ENCODE results near the gene TRAK1. TPM values are rescaled to one million over a fixed set of nuclear protein-coding genes. Genes with fewer than 3 reads are reported as not detected.

The TRAK1 gene
- total RNA-seq, 1 experiment from 2014 or later, result 41.0 TPM

- Mint-ChIP-seq H3K9me3 (peaks cover 5% of the 10 kb centered on the region; the same call in 1 of the 2 replicates), H3K36me3 (peaks cover 16% of the 10 kb centered on the region), H3K27ac (no peak overlapping the region), H3K4me3 (no peak overlapping the region), H3K4me1 (peaks cover 2% of the 10 kb centered on the region), H3K27me3 (ENCODE audit: low read depth) (no peaks in the 10 kb centered on the region; the same call in 1 of the 2 replicates)
- POLR2A ChIA-PET, result no interaction called here
- TF ChIP-seq TEAD4 (CRISPR knock-in tag; IDR thresholded peaks at IDR 0.05) (no peak), CREM (CRISPR knock-in tag; IDR thresholded peaks at IDR 0.05) (no peak), ZNF532 (CRISPR knock-in tag; IDR thresholded peaks at IDR 0.05; ENCODE audit: borderline replicate concordance) (no peak), RELA (CRISPR knock-in tag; IDR thresholded peaks at IDR 0.05; ENCODE audit: borderline replicate concordance) (no peak), NFATC4 (CRISPR knock-in tag; IDR thresholded peaks at IDR 0.05) (no peak), GRHL2 (CRISPR knock-in tag; IDR thresholded peaks at IDR 0.05; ENCODE audit: insufficient replicate concordance, severe bottlenecking) (no peak), CREB1 (CRISPR knock-in tag; IDR thresholded peaks at IDR 0.05) (no peak), E2F5 (CRISPR knock-in tag; IDR thresholded peaks at IDR 0.05) (no peak), PRDM15 (CRISPR knock-in tag; IDR thresholded peaks at IDR 0.05) (no peak)
- no peak for DNase-seq (ENCODE audit: low spot score)
- ATAC-seq, result peak; percentile 33; the same call in 1 of the 2 replicates
- CTCF ChIA-PET, result interaction anchor here (0.9 to 2.4 kb wide), 14 partner anchors 9 to 527 kb away, joined by 3 to 53 read pairs (median 15); partner anchors contain the start of gene VIPR1
Observed at GRCh38 chr3:42228796-42229195, 137.6 kb downstream of the TRAK1 start.

GRCh38 chr3:42229266-42229941 is 138.2 kb downstream of the TRAK1 start:
- TF ChIP-seq ZNF396 (CRISPR knock-in tag; IDR thresholded peaks at IDR 0.05; ENCODE audit: borderline replicate concordance) (0 out of 2 replicates have a peak, but pooled peaks have one; percentile 27), JUN (CRISPR knock-in tag; IDR thresholded peaks at IDR 0.05) (no peak)
- Mint-ChIP-seq H3K36me3 (peaks cover 10% of the 10 kb centered on the region), H3K4me1 (peaks cover 2% of the 10 kb centered on the region), H3K9me3 (peaks cover 8% of the 10 kb centered on the region), H3K27me3 (ENCODE audit: low read depth) (no peaks in the 10 kb centered on the region; the same call in 1 of the 2 replicates), H3K27ac (no peak overlapping the region), H3K4me3 (no peak overlapping the region)
- peak; percentile 26 for ATAC-seq
- ChIA-PET CTCF (interaction anchor here (0.6 to 2.6 kb wide), 43 partner anchors 10 to 885 kb away, joined by 3 to 53 read pairs (median 4); partner anchors contain the start of genes NKTR and VIPR1), POLR2A (no interaction called here)
- DNase-seq (ENCODE audit: low spot score), result no peak
